Measurements from ENCODE around the gene ATP2B2.

Gene ATP2B2

DNA sequence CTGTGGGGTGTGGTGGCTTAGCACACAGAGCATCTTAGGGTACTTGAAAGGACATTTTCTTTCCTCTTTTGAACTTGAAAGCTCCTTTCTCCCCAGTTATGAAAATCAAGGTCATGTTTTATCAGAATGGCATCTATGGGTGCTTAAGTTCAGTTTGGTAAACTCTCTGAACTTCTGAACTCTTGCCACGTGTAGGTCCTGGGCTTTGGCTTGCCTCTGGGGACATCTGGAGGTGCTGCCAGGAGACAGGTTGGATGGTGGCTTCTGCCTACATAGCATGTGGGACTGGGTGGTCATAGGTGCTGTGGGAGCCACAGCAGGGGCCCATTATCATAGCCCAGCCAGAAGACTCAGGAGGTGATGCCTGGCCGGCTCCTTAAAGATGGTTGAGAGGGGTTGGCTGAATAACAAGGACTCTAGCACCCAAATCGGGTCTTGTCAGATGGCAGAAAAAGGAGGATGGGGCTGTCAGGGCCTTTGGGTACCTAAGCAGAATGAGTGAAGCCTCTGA is 228.2 kb downstream of the ATP2B2 start:
- Histone ChIP-seq H3K4me3 (ENCODE audit: low read length) (no peak overlapping the region), H3K9ac (ENCODE audit: low read length) (no peak overlapping the region), H3K27me3 (ENCODE audit: low read depth, low read length) (no peaks in the 10 kb centered on the region), H4K20me1 (ENCODE audit: insufficient read depth, low read length) (peaks cover 17% of the 10 kb centered on the region), H3K27ac (ENCODE audit: low read length) (no peak overlapping the region), H2AFZ (ENCODE audit: low read depth, low read length) (no peak overlapping the region), H3K9me3 (ENCODE audit: insufficient read depth, low read length) (no peaks in the 10 kb centered on the region), H3K79me2 (ENCODE audit: low read length) (peaks cover 53% of the 10 kb centered on the region), H3K36me3 (replicated peaks; ENCODE audit: low read depth, low read length) (peaks cover 45% of the 10 kb centered on the region), H3K4me1 (ENCODE audit: low read length) (no peaks in the 10 kb centered on the region), H3K4me2 (ENCODE audit: low read length) (no peak overlapping the region)
- TF ChIP-seq, protein P1, sequence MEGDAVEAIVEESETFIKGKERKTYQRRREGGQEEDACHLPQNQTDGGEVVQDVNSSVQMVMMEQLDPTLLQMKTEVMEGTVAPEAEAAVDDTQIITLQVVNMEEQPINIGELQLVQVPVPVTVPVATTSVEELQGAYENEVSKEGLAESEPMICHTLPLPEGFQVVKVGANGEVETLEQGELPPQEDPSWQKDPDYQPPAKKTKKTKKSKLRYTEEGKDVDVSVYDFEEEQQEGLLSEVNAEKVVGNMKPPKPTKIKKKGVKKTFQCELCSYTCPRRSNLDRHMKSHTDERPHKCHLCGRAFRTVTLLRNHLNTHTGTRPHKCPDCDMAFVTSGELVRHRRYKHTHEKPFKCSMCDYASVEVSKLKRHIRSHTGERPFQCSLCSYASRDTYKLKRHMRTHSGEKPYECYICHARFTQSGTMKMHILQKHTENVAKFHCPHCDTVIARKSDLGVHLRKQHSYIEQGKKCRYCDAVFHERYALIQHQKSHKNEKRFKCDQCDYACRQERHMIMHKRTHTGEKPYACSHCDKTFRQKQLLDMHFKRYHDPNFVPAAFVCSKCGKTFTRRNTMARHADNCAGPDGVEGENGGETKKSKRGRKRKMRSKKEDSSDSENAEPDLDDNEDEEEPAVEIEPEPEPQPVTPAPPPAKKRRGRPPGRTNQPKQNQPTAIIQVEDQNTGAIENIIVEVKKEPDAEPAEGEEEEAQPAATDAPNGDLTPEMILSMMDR (IDR thresholded peaks at IDR 0.05; ENCODE audit: low read depth, low read length): no peak
- no peak for TF ChIP-seq EZH2phosphoT487 (IDR thresholded peaks at IDR 0.05; ENCODE audit: low read depth)

DNA sequence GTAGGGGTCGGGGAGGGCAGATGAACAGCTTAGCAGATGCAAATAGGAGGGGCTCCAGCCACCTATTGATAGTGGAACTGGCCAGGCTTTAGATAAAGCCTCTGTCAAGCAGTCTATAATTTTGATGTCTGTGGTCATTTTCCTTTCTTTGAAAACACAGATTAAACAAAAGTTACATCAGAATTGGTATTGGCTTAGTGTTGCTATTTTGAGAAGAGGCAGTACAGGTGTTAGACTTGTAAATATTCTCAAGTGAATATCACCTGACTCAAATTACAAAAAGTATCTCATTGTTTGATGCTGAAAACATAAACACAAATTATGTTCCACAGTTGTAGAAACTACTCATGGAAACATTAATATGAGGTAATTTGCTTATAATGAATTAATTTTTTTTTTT is 230.8 kb downstream of the ATP2B2 start:
- TF ChIP-seq, protein P1 (IDR thresholded peaks at IDR 0.05; ENCODE audit: low read depth, low read length): no peak
- TF ChIP-seq EZH2phosphoT487 (IDR thresholded peaks at IDR 0.05; ENCODE audit: low read depth): no peak
- no peak overlapping the region for H3K4me3 ChIP-seq (ENCODE audit: low read length)
- H3K27me3 ChIP-seq (ENCODE audit: low read depth, low read length): no peaks in the 10 kb centered on the region
- no peak overlapping the region for H3K27ac ChIP-seq (ENCODE audit: low read length)
- no peak overlapping the region for H3K9ac ChIP-seq (ENCODE audit: low read length)
- no peak overlapping the region for H2AFZ ChIP-seq (ENCODE audit: low read depth, low read length)
- no peaks in the 10 kb centered on the region for H3K4me1 ChIP-seq (ENCODE audit: low read length)
- peaks cover 20% of the 10 kb centered on the region for H4K20me1 ChIP-seq (ENCODE audit: insufficient read depth, low read length)
- no peak overlapping the region for H3K4me2 ChIP-seq (ENCODE audit: low read length)
- no peaks in the 10 kb centered on the region for H3K9me3 ChIP-seq (ENCODE audit: insufficient read depth, low read length)
- H3K79me2 ChIP-seq (ENCODE audit: low read length): peaks cover 79% of the 10 kb centered on the region
- peaks cover 53% of the 10 kb centered on the region for H3K36me3 ChIP-seq (replicated peaks; ENCODE audit: low read depth, low read length)
